BLaER1 (cell line): ENCODE data around the gene ST8SIA5.
A peak's percentile ranks its signal among the peaks of the same experiment; 100 is the strongest.

Source experiments
- H3K27ac ChIP-seq: shearing (Covaris generic); formaldehyde crosslinking; 2 replicates; pipeline ENCODE4 v1.8.1; 2022
- H3K27me3 ChIP-seq: shearing (Covaris generic); formaldehyde crosslinking; 2 replicates; pipeline ENCODE4 v1.8.1; 2022
- H3K36me3 ChIP-seq: shearing (Covaris generic); formaldehyde crosslinking; 2 replicates; pipeline ENCODE4 v1.8.1; 2022
- H3K4me1 ChIP-seq: shearing (Covaris generic); formaldehyde crosslinking; 2 replicates; pipeline ENCODE4 v1.8.1; 2022
- H3K4me2 ChIP-seq: shearing (Covaris generic); formaldehyde crosslinking; 2 replicates; pipeline ENCODE4 v1.8.1; 2022
- H3K4me3 ChIP-seq: shearing (Covaris generic); formaldehyde crosslinking; 2 replicates; pipeline ENCODE4 v1.8.1; 2022
- H3K9ac ChIP-seq: shearing (Covaris generic); formaldehyde crosslinking; 2 replicates; pipeline ENCODE4 v1.8.1; 2022
- H3K9me3 ChIP-seq: shearing (Covaris generic); formaldehyde crosslinking; 2 replicates; pipeline ENCODE4 v1.8.1; 2022
- H4K20me1 ChIP-seq: shearing (Covaris generic); formaldehyde crosslinking; 2 replicates; pipeline ENCODE4 v1.8.1; 2022
- Cebpa-rat ChIP-seq: shearing (Covaris generic); IDR thresholded peaks from 2 replicates; pipeline ENCODE4 v1.8.1; 2022

The ST8SIA5 gene

DNA sequence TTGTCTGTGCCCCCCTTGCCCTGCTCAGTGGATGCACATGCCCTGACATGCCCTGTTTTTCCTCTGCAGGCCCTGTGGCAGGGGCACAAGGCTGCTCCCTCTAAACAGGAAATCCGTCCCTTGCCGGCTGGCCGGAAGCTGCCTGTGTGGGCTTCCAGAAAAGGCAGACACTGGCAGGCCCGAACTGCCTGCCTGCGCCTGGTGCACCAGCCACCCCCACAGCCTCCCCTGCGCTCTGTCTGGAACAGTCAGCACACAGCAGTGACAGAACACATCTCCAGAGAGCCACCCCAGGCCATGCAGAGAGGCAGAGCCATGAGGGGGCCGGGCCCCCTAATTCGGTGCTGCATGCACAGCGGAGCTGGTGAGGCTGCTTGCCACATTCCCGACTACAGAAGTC lies 133.3 kb downstream of the ST8SIA5 start:
- H3K4me1 ChIP-seq: peaks cover 22% of the 10 kb centered on the region
- H3K27me3 ChIP-seq: no peaks in the 10 kb centered on the region
- peak overlapping the region; percentile 69 for H3K4me2 ChIP-seq
- no peaks in the 10 kb centered on the region for H3K36me3 ChIP-seq
- TF ChIP-seq Cebpa-rat: no peak
- no peak overlapping the region; the same call in 1 of the 2 replicates for H3K4me3 ChIP-seq
- peak overlapping the region; percentile 34; the same call in 1 of the 2 replicates for H3K9ac ChIP-seq
- H3K27ac ChIP-seq: peak overlapping the region; percentile 62
- no peaks in the 10 kb centered on the region for H4K20me1 ChIP-seq
- no peaks in the 10 kb centered on the region for H3K9me3 ChIP-seq

DNA sequence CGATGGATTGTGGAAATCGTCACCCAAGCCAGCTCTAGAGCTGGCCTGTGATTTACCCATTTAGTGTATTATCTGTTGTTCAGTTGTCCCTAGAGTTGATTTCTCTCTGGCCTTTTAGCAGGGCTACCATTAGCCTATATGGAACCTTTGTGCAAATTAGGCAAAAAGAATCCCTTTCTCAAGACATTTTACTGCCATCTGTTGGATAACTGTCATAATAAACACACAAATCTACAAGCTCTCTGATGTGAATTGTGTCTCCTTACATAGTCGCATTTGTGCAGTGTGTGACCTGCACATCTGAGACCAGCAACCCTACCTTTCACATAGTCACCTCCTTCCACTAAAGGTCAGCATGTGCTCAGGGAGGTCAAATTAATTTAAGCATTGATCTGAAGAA lies 133.9 kb downstream of the ST8SIA5 start:
- TF ChIP-seq Cebpa-rat: no peak
- no peaks in the 10 kb centered on the region for H4K20me1 ChIP-seq
- H3K27ac ChIP-seq: peak overlapping the region; percentile 62
- peaks cover 22% of the 10 kb centered on the region for H3K4me1 ChIP-seq
- H3K27me3 ChIP-seq: no peaks in the 10 kb centered on the region
- H3K9me3 ChIP-seq: no peaks in the 10 kb centered on the region
- H3K4me3 ChIP-seq: no peak overlapping the region
- 0 out of 2 replicates have a peak overlapping the region, but pooled peaks have one; percentile 34 for H3K9ac ChIP-seq
- H3K4me2 ChIP-seq: peak overlapping the region; percentile 69
- H3K36me3 ChIP-seq: no peaks in the 10 kb centered on the region

DNA sequence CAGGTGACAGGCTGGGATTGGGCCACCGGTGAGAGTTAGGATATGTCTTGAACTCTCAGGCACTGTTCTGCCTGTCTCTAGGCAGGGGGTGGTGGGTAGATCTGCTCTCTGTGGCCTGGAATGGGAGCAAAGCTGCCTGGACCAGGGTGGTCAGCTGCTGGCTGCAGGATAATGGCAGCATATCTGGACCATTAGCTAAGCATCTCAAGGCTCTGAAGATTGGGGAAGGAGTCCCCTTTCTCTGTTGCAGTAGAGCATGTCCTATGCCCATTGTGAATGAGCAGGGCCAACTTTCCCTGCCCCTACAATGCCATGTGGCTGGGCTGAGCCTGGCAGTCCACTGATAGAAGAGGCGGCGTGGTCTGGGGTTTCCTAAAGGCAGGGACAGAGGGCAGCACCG lies 134.4 kb downstream of the ST8SIA5 start:
- no peaks in the 10 kb centered on the region for H4K20me1 ChIP-seq
- 0 out of 2 replicates have a peak overlapping the region, but pooled peaks have one; percentile 69 for H3K4me2 ChIP-seq
- no peak overlapping the region for H3K4me3 ChIP-seq
- no peaks in the 10 kb centered on the region for H3K9me3 ChIP-seq
- peaks cover 22% of the 10 kb centered on the region for H3K4me1 ChIP-seq
- H3K36me3 ChIP-seq: no peaks in the 10 kb centered on the region
- H3K27me3 ChIP-seq: no peaks in the 10 kb centered on the region
- peak overlapping the region; percentile 62; the same call in 1 of the 2 replicates for H3K27ac ChIP-seq
- no peak for TF ChIP-seq Cebpa-rat
- H3K9ac ChIP-seq: no peak overlapping the region

DNA sequence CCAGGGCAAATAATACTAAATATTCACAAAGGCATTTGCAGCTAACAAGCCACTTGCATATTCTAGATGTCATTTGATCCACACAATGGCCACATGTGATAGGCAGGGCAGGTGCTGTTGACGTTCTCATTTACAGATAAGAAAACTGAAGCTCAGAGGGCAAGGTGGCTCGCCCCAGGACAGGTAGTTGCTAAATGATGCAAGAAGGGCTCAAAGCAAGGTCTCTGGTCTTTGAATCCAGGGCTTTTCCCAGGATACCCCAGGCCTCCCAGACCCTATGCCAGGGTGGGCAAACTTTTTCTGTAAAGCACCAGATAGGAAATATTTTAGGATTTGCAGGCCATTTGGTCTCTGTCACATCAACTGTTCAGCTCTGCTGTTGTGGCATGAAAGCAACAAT lies 135.0 kb downstream of the ST8SIA5 start:
- H3K9ac ChIP-seq: no peak overlapping the region
- TF ChIP-seq Cebpa-rat: no peak
- no peak overlapping the region for H3K4me3 ChIP-seq
- H3K4me1 ChIP-seq: peaks cover 22% of the 10 kb centered on the region
- H4K20me1 ChIP-seq: no peaks in the 10 kb centered on the region
- no peaks in the 10 kb centered on the region for H3K36me3 ChIP-seq
- no peaks in the 10 kb centered on the region for H3K27me3 ChIP-seq
- no peaks in the 10 kb centered on the region for H3K9me3 ChIP-seq
- no peak overlapping the region for H3K27ac ChIP-seq
- no peak overlapping the region for H3K4me2 ChIP-seq

DNA sequence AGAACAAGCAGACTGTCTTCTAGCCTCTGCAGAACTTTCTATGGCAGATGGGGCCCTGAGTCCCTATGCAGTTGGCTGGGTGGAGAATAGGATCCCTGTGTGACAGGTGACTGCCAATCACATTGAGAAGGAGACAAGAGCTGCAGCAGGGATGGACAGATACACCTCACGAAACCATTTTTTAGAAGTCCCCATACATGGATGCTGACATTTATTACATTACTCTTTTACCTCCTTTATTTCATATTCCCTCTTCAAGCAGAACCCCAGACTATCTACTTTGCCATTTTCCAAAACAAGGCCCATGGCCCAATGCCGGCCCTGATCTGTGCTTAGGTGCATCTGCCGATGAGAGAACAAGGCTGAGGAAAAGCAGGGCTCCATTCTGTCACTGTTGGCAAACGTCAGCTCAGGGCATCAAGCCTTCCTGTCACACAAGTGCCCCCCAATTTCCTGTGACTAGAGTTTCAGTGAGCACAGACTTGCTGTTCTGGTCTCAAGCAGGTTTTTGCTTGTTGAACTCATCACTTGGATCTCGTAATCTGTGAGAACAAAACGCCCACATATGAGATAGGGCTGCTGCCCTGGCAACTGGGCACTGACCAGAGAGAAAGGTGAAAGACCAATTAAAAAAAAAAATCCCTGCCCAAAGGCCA lies 135.6 kb downstream of the ST8SIA5 start:
- H3K27ac ChIP-seq: no peak overlapping the region
- no peaks in the 10 kb centered on the region for H3K27me3 ChIP-seq
- no peaks in the 10 kb centered on the region for H4K20me1 ChIP-seq
- H3K4me3 ChIP-seq: no peak overlapping the region
- H3K9me3 ChIP-seq: no peaks in the 10 kb centered on the region
- H3K4me1 ChIP-seq: peaks cover 22% of the 10 kb centered on the region
- no peaks in the 10 kb centered on the region for H3K36me3 ChIP-seq
- TF ChIP-seq Cebpa-rat: no peak
- no peak overlapping the region for H3K4me2 ChIP-seq
- no peak overlapping the region for H3K9ac ChIP-seq

DNA sequence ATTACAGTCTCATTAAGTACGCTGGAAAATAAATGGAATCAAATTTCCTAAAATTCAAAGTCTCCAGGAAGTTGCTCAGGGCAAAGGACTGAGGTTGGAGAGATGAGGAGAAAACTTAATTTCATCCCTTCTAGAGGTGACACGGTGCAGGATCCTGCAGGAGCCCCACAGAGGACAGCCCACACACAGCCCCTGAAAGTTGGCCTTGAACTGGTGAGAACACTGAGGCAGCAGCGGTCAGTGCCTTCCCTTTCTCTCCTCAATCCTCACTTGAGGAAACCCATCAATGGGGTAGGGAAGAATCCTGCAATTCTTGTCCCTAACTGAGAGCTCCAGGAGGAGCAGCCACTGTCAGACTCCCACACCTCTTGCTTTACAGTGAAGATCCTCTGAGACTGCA lies 137.3 kb downstream of the ST8SIA5 start:
- no peak for TF ChIP-seq Cebpa-rat
- Histone ChIP-seq H3K4me1 (peaks cover 22% of the 10 kb centered on the region), H3K36me3 (no peaks in the 10 kb centered on the region), H3K4me3 (no peak overlapping the region), H3K27me3 (no peaks in the 10 kb centered on the region), H3K9me3 (no peaks in the 10 kb centered on the region), H3K9ac (no peak overlapping the region), H3K4me2 (no peak overlapping the region), H4K20me1 (no peaks in the 10 kb centered on the region), H3K27ac (no peak overlapping the region)
